Measurements from ENCODE around the gene MS4A10. TPM values are rescaled to one million over a fixed set of nuclear protein-coding genes. Genes with fewer than 3 reads are reported as not detected.

MS4A10 gene
- total and polyA plus RNA-seq, 8 donors, result 0.08 to 0.13 (median 0.10) TPM; not detected in 3

DNA sequence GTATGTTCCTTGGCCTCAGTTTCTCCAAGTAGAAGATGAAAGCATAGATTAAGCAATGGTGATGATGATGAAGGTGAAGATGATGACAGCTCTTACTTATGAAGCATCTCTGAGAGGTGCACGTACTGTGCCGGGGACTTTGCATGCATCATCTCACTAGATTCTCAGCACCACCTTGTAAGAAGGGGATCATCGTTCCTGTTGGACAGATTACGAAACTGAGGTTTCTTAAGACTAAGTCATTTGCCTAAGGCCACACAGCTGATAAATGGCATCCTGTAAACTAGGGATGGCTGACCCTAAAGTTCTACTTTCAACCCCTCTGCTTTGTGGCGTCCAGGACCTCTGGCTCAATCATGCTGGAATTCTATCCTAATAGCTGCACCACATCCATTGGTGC is 19.8 kb upstream of the MS4A10 start:
- Histone ChIP-seq H3K27me3 (peaks cover 0 to 32% of the 10 kb centered on the region in 2 donors), H3K27ac (no peak overlapping the region), H3K4me3 (no peak overlapping the region), H3K9me3 (no peaks in the 10 kb centered on the region), H3K4me1 (peaks cover 0 to 9% of the 10 kb centered on the region in 2 donors), H3K36me3 (no peaks in the 10 kb centered on the region)
- no peak for DNase-seq
- TF ChIP-seq, protein P1, sequence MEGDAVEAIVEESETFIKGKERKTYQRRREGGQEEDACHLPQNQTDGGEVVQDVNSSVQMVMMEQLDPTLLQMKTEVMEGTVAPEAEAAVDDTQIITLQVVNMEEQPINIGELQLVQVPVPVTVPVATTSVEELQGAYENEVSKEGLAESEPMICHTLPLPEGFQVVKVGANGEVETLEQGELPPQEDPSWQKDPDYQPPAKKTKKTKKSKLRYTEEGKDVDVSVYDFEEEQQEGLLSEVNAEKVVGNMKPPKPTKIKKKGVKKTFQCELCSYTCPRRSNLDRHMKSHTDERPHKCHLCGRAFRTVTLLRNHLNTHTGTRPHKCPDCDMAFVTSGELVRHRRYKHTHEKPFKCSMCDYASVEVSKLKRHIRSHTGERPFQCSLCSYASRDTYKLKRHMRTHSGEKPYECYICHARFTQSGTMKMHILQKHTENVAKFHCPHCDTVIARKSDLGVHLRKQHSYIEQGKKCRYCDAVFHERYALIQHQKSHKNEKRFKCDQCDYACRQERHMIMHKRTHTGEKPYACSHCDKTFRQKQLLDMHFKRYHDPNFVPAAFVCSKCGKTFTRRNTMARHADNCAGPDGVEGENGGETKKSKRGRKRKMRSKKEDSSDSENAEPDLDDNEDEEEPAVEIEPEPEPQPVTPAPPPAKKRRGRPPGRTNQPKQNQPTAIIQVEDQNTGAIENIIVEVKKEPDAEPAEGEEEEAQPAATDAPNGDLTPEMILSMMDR (IDR thresholded peaks at IDR 0.05), result no peak
- intact Hi-C loops (cut with DNase I), result no loop called here
- ATAC-seq, result no peak

DNA sequence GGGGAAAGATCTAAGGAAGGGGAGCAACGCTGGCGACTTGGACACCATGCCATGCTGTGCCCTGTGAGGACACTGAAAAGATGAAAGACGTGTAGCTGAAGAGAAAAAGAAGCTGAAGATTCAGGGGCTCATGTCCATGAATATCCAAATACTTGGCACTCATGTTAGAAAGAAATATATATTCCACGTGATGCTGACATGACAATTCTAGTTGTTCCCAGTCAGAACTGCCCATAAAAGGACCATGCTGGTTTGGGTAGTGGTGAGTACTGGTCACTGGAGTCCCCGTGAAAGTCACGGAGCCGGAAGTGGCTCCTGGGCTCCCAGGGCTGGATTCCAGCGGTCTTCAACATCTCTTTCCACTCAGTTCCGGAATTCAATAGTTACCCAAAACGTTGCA is 18.6 kb upstream of the MS4A10 start:
- intact Hi-C loops (cut with DNase I), result no loop called here
- Histone ChIP-seq H3K36me3 (no peaks in the 10 kb centered on the region), H3K4me1 (peaks cover 0 to 9% of the 10 kb centered on the region in 2 donors), H3K27me3 (peaks cover 0 to 26% of the 10 kb centered on the region in 2 donors), H3K4me3 (no peak overlapping the region), H3K9me3 (no peaks in the 10 kb centered on the region), H3K27ac (no peak overlapping the region)
- ATAC-seq (no peak), DNase-seq (no peak)
- TF ChIP-seq, protein P1 (IDR thresholded peaks at IDR 0.05), result no peak

DNA sequence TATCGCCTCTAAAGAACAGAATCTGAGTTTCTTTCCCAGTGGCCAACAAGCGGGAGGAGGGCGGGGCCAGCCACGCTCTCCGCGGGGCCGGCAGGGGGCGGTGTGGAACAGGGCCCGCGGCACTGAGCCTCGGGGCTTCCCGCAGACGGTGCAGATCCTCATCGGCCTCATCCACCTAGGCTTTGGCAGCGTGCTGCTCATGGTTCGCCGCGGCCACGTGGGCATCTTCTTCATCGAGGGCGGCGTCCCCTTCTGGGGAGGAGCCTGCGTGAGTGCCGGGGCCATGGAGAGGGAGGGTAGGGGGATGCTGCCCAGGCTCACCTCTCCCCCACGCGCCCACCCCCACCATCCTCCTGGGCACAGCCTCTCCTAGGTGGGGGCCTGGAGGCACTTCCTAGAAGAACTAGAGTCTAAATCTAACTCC is 17.7 kb upstream of the MS4A10 start:
- DNase-seq, result no peak
- no peak overlapping the region for H3K27ac ChIP-seq
- peaks cover 0 to 26% of the 10 kb centered on the region in 2 donors for H3K27me3 ChIP-seq
- H3K9me3 ChIP-seq, result no peaks in the 10 kb centered on the region
- H3K4me3 ChIP-seq, result no peak overlapping the region
- H3K4me1 ChIP-seq, result peaks cover 0 to 6% of the 10 kb centered on the region in 2 donors
- intact Hi-C loops (cut with DNase I), result no loop called here
- TF ChIP-seq, protein P1 (IDR thresholded peaks at IDR 0.05), result peak in 1 of 2 donors; percentile 26
- H3K36me3 ChIP-seq, result no peaks in the 10 kb centered on the region
- ATAC-seq, result no peak

DNA sequence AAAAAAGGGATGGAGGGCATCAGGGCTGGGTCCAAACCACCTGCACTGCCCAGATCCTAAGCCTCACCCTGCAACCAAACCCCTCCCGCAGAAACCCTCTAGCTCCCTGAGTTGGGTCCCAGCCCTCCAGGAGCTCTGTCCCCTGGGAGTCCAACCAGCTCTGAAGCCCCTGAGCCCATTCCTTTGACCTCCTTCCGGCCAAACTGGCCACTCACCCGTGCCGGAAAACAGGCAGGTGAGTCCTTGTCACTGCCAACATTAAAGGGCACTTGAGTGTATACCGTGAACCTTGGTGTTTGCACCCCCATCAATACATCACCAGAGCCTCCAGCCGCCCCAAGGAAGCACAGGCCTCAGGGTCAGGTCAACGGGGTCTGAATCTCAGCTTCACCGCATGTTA is 16.9 kb upstream of the MS4A10 start:
- H3K4me1 ChIP-seq, result peaks cover 0 to 5% of the 10 kb centered on the region in 2 donors
- ATAC-seq, result no peak
- H3K27ac ChIP-seq, result no peak overlapping the region

DNA sequence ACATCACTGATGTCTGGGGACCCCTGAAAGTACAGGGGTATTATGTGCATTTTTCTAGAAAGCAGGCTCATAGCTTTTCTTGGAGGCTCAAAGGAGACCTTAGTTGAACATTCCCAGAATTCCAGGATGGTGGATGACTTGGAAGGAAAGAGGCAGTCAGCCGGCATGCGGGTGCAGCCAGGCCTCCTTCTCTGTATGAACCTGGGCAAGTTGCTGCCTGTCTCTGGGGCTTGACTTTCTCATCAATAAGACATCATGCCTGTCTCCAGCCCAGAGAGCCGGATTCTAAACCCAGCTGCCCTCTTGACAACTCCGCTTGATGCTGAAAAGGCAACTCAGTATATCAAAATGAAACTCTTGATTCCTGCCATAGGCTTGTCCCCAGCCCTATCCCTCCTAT is 15.9 kb upstream of the MS4A10 start:
- TF ChIP-seq, protein P1 (IDR thresholded peaks at IDR 0.05), result no peak
- DNase-seq, result no peak
- H3K36me3 ChIP-seq, result no peaks in the 10 kb centered on the region
- ATAC-seq, result no peak
- no peaks in the 10 kb centered on the region for H3K9me3 ChIP-seq
- no peak overlapping the region for H3K4me3 ChIP-seq
- intact Hi-C loops (cut with DNase I), result no loop called here
- no peak overlapping the region for H3K27ac ChIP-seq
- peaks cover 0 to 22% of the 10 kb centered on the region in 2 donors for H3K27me3 ChIP-seq
- H3K4me1 ChIP-seq, result no peaks in the 10 kb centered on the region

More for the DNA sequence above, 16.9 kb upstream of the MS4A10 start:
- TF ChIP-seq, protein P1 (IDR thresholded peaks at IDR 0.05), result no peak
- H3K9me3 ChIP-seq, result no peaks in the 10 kb centered on the region
- DNase-seq, result no peak
- intact Hi-C loops (cut with DNase I), result no loop called here
- no peak overlapping the region for H3K4me3 ChIP-seq
- H3K36me3 ChIP-seq, result no peaks in the 10 kb centered on the region
- H3K27me3 ChIP-seq, result peaks cover 0 to 26% of the 10 kb centered on the region in 2 donors
